GM23338 (cell line): ENCODE data around the gene ANKRD62. TPM values are rescaled to one million over a fixed set of nuclear protein-coding genes. Genes with fewer than 3 reads are reported as not detected.

Experiments
- ATAC-seq: fragments of 200-7000 bp; cut with Tn5 transposase; 3 replicates; pipeline ENCODE4 v1.9.1; 2020
- DNase-seq: peaks from one replicate; pipeline ENCODE4 v3.0.0-alpha.2; 2015; ENCODE audit warnings: low spot score
- H2AFZ ChIP-seq: fragments of 200-600 bp; sonication (generic); 2 replicates; pipeline ENCODE4 v1.8.0; 2016; ENCODE audit warnings: antibody characterized with exemption, mild to moderate bottlenecking, moderate library complexity
- H3F3A ChIP-seq: fragments of 200-600 bp; sonication (generic); replicated peaks from 2 replicates; pipeline ENCODE4 v1.8.0; 2017; ENCODE audit warnings: antibody characterized with exemption, mixed run types, low read depth
- H3K27ac ChIP-seq: fragments of 200-600 bp; sonication (generic); 2 replicates; pipeline ENCODE4 v1.6.1; 2016; ENCODE audit warnings: low read depth
- H3K27me3 ChIP-seq: fragments of 200-600 bp; sonication (generic); 2 replicates; pipeline ENCODE4 v1.8.0; 2016; ENCODE audit warnings: mild to moderate bottlenecking, mixed run types, moderate library complexity; ENCODE audit not compliant: insufficient read depth
- H3K36me3 ChIP-seq: fragments of 200-600 bp; sonication (generic); 2 replicates; pipeline ENCODE4 v1.8.0; 2016; ENCODE audit warnings: mild to moderate bottlenecking; ENCODE audit not compliant: insufficient read depth
- H3K4me1 ChIP-seq: fragments of 200-600 bp; sonication (generic); 2 replicates; pipeline ENCODE4 v1.8.0; 2016; ENCODE audit warnings: mild to moderate bottlenecking, moderate library complexity; ENCODE audit not compliant: insufficient read depth
- H3K4me2 ChIP-seq: fragments of 200-600 bp; sonication (generic); 2 replicates; pipeline ENCODE4 v1.7.1; 2017; ENCODE audit warnings: mixed run types
- H3K4me3 ChIP-seq: fragments of 200-600 bp; sonication (generic); 2 replicates; pipeline ENCODE4 v1.6.1; 2016; ENCODE audit warnings: mixed run types
- H3K79me2 ChIP-seq: fragments of 200-600 bp; sonication (generic); replicated peaks from 2 replicates; pipeline ENCODE4 v1.8.0; 2017; ENCODE audit warnings: mild to moderate bottlenecking; ENCODE audit not compliant: insufficient read depth
- H3K9me2 ChIP-seq: fragments of 200-600 bp; sonication (generic); 2 replicates; pipeline ENCODE4 v1.8.0; 2017; ENCODE audit not compliant: insufficient read depth
- H4K20me1 ChIP-seq: fragments of 200-600 bp; sonication (generic); replicated peaks from 2 replicates; pipeline ENCODE4 v1.8.0; 2017; ENCODE audit warnings: mild to moderate bottlenecking; ENCODE audit not compliant: insufficient read depth
- H3K27ac Mint-ChIP-seq: 2 replicates; pipeline ENCODE4 v1.8.0; 2020; ENCODE audit warnings: inconsistent platforms, mild to moderate bottlenecking, moderate library complexity, mixed read lengths
- H3K27me3 Mint-ChIP-seq: 3 replicates; pipeline ENCODE4 v1.8.0; 2022; ENCODE audit warnings: low read depth, mild to moderate bottlenecking, moderate library complexity, mixed read lengths, inconsistent platforms; ENCODE audit not compliant: insufficient read depth, poor library complexity
- H3K36me3 Mint-ChIP-seq: 3 replicates; pipeline ENCODE4 v1.8.0; 2021; ENCODE audit warnings: low read depth, mild to moderate bottlenecking, inconsistent platforms, moderate library complexity, mixed read lengths
- H3K4me1 Mint-ChIP-seq: 3 replicates; pipeline ENCODE4 v1.8.0; 2020; ENCODE audit warnings: mild to moderate bottlenecking, inconsistent platforms, mixed read lengths
- H3K4me3 Mint-ChIP-seq: 3 replicates; pipeline ENCODE4 v1.8.0; 2021; ENCODE audit warnings: moderate library complexity, mild to moderate bottlenecking, inconsistent platforms, mixed read lengths
- H3K9me3 Mint-ChIP-seq: 3 replicates; pipeline ENCODE4 v1.8.0; 2020; ENCODE audit warnings: moderate library complexity, mild to moderate bottlenecking, inconsistent platforms, mixed read lengths
- CREB1 ChIP-seq: fragments of 250-450 bp; sonication (Bioruptor Pico); IDR thresholded peaks from 2 replicates; pipeline ENCODE4 v1.5.0; 2020; ENCODE audit warnings: low read depth, mild to moderate bottlenecking, moderate library complexity
- EZH2 ChIP-seq: fragments of 200-600 bp; sonication (generic); IDR thresholded peaks from one replicate; pipeline ENCODE4 v1.8.0; 2017; ENCODE audit warnings: antibody characterized with exemption, mild to moderate bottlenecking, low read depth; ENCODE audit not compliant: unreplicated experiment
- EZH2phosphoT487 ChIP-seq: fragments of 200-600 bp; sonication (generic); IDR thresholded peaks from one replicate; pipeline ENCODE4 v1.8.1; 2018; ENCODE audit warnings: antibody characterized with exemption; ENCODE audit not compliant: unreplicated experiment
- JUNB ChIP-seq: IDR thresholded peaks from one replicate; pipeline ENCODE4 v1.6.1; 2016; ENCODE audit warnings: antibody characterized with exemption; ENCODE audit not compliant: unreplicated experiment
- POLR2AphosphoS5 ChIP-seq: IDR thresholded peaks from 2 replicates; pipeline ENCODE4 v1.6.1; 2016; ENCODE audit warnings: antibody characterized with exemption, low read depth
- STAT1 ChIP-seq: IDR thresholded peaks from one replicate; pipeline ENCODE4 v1.6.1; 2016; ENCODE audit warnings: antibody characterized with exemption; ENCODE audit not compliant: unreplicated experiment
- ZNF114 ChIP-seq: fragments of 250-450 bp; sonication (Bioruptor Pico); IDR thresholded peaks from 2 replicates; pipeline ENCODE4 v1.5.0; 2020; ENCODE audit warnings: mild to moderate bottlenecking, moderate library complexity
- ZNF331 ChIP-seq: fragments of 250-450 bp; sonication (Bioruptor Pico); IDR thresholded peaks from 2 replicates; pipeline ENCODE4 v1.5.0; 2020; ENCODE audit warnings: low read depth, mild to moderate bottlenecking, moderate library complexity
- polyA plus RNA-seq: library from polyadenylated mRNA; unstranded; fragments of >200 nt; fragmentation: Nextera tagmentation; extraction: Ambion mirVana; gene quantifications from 2 replicates; pipeline ENCODE4 v1.2.1, GENCODE V29; 2016
- total RNA-seq: library from RNA; depleted of rRNA; stranded (reverse); fragments of >200 nt; shearing (Covaris generic); gene quantifications from 2 replicates; pipeline ENCODE4 v1.2.3, GENCODE V29; 2014
- TF ChIP-seq, protein P1 (sequence below): IDR thresholded peaks from one replicate; pipeline ENCODE4 v1.6.1; 2018; ENCODE audit warnings: antibody characterized with exemption; ENCODE audit not compliant: unreplicated experiment
- TF ChIP-seq, protein P2 (sequence below): fragments of 250-450 bp; sonication (Bioruptor Pico); IDR thresholded peaks from 2 replicates; pipeline ENCODE4 v1.5.0; 2020; ENCODE audit warnings: mild to moderate bottlenecking, moderate library complexity
- TF ChIP-seq, protein P3 (sequence below): IDR thresholded peaks from 2 replicates; pipeline ENCODE4 v1.6.1; 2016; ENCODE audit warnings: antibody characterized with exemption

ANKRD62 gene
- total and polyA plus RNA-seq, 2 experiments from 2014 or later: not detected

DNA sequence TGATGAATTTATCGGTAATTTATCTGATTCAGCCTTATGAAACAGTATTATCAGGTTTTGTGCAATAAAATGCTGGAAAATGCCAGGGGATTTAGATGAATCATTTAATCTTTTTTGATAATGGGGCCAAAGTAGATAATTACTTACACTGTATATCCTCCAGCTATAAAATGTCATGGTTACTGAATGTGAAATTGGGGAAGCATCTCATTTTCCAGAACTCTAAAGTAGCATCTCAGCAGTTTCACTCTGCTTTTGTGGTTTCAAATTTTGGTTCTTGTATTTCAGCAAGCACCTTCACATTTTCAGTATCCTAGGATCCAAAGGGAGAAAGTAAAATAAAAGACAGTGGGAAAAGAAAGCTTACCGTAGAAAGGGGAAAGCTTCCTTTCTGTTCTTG, 12.8 kb downstream of the ANKRD62 start (continued):
- TF ChIP-seq, protein P1, sequence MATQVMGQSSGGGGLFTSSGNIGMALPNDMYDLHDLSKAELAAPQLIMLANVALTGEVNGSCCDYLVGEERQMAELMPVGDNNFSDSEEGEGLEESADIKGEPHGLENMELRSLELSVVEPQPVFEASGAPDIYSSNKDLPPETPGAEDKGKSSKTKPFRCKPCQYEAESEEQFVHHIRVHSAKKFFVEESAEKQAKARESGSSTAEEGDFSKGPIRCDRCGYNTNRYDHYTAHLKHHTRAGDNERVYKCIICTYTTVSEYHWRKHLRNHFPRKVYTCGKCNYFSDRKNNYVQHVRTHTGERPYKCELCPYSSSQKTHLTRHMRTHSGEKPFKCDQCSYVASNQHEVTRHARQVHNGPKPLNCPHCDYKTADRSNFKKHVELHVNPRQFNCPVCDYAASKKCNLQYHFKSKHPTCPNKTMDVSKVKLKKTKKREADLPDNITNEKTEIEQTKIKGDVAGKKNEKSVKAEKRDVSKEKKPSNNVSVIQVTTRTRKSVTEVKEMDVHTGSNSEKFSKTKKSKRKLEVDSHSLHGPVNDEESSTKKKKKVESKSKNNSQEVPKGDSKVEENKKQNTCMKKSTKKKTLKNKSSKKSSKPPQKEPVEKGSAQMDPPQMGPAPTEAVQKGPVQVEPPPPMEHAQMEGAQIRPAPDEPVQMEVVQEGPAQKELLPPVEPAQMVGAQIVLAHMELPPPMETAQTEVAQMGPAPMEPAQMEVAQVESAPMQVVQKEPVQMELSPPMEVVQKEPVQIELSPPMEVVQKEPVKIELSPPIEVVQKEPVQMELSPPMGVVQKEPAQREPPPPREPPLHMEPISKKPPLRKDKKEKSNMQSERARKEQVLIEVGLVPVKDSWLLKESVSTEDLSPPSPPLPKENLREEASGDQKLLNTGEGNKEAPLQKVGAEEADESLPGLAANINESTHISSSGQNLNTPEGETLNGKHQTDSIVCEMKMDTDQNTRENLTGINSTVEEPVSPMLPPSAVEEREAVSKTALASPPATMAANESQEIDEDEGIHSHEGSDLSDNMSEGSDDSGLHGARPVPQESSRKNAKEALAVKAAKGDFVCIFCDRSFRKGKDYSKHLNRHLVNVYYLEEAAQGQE: no peak
- TF ChIP-seq EZH2phosphoT487: no peak

DNA sequence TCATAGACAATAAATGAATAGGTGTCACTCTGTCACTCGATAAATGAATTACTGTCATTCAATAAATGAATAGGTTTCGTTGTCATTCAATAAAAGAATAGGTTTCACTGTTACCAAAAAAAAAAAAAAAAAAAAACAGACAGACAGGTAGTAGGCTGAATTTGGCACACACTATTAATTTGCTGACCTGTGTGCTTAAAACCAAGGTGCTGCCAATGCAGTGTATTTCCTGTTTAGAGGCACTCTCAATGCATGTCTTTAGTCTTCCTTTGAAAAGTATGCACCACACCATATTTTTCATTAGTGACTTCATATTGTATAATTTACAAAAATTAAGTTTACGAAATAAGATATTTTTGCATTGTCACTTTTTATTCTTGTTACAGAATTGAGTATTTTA, 16.2 kb downstream of the ANKRD62 start:
- Histone ChIP-seq H3K4me3 (no peak overlapping the region), H3K4me2 (no peak overlapping the region), H3K4me1 (no peaks in the 10 kb centered on the region), H3K79me2 (no peaks in the 10 kb centered on the region), H3K36me3 (no peaks in the 10 kb centered on the region), H3K27me3 (no peaks in the 10 kb centered on the region), H2AFZ (no peak overlapping the region), H3K27ac (no peak overlapping the region), H3K9me2 (no peaks in the 10 kb centered on the region), H3F3A (no peaks in the 10 kb centered on the region), H4K20me1 (no peaks in the 10 kb centered on the region)
- Mint-ChIP-seq H3K4me3 (no peak overlapping the region), H3K9me3 (peaks cover 6% of the 10 kb centered on the region; the same call in 1 of the 3 replicates), H3K27ac (no peak overlapping the region), H3K4me1 (no peaks in the 10 kb centered on the region), H3K27me3 (peaks cover 1% of the 10 kb centered on the region), H3K36me3 (no peaks in the 10 kb centered on the region)
- ATAC-seq: no peak
- no peak for DNase-seq
- TF ChIP-seq EZH2phosphoT487 (no peak), CREB1 (CRISPR knock-in tag) (no peak), ZNF331 (no peak), ZNF114 (no peak), STAT1 (no peak), JUNB (no peak), EZH2 (no peak), POLR2AphosphoS5 (no peak)
- TF ChIP-seq, protein P2, sequence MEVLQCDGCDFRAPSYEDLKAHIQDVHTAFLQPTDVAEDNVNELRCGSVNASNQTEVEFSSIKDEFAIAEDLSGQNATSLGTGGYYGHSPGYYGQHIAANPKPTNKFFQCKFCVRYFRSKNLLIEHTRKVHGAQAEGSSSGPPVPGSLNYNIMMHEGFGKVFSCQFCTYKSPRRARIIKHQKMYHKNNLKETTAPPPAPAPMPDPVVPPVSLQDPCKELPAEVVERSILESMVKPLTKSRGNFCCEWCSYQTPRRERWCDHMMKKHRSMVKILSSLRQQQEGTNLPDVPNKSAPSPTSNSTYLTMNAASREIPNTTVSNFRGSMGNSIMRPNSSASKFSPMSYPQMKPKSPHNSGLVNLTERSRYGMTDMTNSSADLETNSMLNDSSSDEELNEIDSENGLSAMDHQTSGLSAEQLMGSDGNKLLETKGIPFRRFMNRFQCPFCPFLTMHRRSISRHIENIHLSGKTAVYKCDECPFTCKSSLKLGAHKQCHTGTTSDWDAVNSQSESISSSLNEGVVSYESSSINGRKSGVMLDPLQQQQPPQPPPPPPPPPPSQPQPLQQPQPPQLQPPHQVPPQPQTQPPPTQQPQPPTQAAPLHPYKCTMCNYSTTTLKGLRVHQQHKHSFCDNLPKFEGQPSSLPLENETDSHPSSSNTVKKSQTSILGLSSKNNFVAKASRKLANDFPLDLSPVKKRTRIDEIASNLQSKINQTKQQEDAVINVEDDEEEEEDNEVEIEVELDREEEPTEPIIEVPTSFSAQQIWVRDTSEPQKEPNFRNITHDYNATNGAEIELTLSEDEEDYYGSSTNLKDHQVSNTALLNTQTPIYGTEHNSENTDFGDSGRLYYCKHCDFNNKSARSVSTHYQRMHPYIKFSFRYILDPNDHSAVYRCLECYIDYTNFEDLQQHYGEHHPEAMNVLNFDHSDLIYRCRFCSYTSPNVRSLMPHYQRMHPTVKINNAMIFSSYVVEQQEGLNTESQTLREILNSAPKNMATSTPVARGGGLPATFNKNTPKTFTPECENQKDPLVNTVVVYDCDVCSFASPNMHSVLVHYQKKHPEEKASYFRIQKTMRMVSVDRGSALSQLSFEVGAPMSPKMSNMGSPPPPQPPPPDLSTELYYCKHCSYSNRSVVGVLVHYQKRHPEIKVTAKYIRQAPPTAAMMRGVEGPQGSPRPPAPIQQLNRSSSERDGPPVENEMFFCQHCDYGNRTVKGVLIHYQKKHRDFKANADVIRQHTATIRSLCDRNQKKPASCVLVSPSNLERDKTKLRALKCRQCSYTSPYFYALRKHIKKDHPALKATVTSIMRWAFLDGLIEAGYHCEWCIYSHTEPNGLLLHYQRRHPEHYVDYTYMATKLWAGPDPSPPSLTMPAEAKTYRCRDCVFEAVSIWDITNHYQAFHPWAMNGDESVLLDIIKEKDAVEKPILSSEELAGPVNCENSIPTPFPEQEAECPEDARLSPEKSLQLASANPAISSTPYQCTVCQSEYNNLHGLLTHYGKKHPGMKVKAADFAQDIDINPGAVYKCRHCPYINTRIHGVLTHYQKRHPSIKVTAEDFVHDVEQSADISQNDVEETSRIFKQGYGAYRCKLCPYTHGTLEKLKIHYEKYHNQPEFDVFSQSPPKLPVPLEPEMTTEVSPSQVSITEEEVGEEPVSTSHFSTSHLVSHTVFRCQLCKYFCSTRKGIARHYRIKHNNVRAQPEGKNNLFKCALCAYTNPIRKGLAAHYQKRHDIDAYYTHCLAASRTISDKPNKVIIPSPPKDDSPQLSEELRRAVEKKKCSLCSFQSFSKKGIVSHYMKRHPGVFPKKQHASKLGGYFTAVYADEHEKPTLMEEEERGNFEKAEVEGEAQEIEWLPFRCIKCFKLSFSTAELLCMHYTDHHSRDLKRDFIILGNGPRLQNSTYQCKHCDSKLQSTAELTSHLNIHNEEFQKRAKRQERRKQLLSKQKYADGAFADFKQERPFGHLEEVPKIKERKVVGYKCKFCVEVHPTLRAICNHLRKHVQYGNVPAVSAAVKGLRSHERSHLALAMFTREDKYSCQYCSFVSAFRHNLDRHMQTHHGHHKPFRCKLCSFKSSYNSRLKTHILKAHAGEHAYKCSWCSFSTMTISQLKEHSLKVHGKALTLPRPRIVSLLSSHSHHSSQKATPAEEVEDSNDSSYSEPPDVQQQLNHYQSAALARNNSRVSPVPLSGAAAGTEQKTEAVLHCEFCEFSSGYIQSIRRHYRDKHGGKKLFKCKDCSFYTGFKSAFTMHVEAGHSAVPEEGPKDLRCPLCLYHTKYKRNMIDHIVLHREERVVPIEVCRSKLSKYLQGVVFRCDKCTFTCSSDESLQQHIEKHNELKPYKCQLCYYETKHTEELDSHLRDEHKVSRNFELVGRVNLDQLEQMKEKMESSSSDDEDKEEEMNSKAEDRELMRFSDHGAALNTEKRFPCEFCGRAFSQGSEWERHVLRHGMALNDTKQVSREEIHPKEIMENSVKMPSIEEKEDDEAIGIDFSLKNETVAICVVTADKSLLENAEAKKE (CRISPR knock-in tag): no peak
- TF ChIP-seq, protein P1: no peak
- TF ChIP-seq, protein P3, sequence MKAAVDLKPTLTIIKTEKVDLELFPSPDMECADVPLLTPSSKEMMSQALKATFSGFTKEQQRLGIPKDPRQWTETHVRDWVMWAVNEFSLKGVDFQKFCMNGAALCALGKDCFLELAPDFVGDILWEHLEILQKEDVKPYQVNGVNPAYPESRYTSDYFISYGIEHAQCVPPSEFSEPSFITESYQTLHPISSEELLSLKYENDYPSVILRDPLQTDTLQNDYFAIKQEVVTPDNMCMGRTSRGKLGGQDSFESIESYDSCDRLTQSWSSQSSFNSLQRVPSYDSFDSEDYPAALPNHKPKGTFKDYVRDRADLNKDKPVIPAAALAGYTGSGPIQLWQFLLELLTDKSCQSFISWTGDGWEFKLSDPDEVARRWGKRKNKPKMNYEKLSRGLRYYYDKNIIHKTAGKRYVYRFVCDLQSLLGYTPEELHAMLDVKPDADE: no peak
